GM21381 (cell line): ENCODE data around the gene TWIST2.

Experiments
- ATAC-seq: cut with Tn5 transposase; IDR thresholded peaks from one replicate; pipeline ENCODE4 v1.9.1; 2021; ENCODE audit warnings: mild to moderate bottlenecking, moderate library complexity; ENCODE audit not compliant: unreplicated experiment

TWIST2 gene

DNA sequence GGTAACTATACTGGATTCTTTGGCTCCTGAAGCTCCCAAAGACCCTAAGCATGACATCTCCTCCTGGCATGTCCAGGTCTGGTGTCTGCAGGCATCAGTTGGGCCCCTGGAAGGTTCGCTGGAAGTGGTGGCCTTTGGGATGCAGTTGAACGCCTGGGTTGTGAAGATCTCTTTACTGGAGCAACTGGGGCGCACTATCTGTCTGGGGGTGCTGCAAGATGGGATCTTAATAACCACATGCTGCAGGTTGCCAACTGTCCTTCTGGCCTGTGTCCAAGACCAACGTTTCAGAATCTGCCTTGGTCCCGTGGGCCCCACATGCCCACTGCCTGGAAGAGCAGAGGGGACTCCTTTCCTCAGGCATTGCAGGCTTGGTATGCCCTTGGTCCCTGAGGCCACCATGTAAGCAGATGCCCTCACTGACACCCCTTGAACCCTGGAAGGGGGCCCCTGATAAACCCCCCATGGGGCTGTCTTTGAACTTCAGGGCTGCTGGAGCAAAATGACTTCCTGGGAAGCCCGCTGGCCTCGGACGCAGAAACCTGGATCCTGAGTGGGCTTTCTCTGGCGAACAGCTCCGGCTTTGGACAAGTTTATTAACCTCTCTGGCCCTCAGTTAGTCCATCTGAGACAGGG lies 101.9 kb downstream of the TWIST2 start:
- no peak for ATAC-seq

DNA sequence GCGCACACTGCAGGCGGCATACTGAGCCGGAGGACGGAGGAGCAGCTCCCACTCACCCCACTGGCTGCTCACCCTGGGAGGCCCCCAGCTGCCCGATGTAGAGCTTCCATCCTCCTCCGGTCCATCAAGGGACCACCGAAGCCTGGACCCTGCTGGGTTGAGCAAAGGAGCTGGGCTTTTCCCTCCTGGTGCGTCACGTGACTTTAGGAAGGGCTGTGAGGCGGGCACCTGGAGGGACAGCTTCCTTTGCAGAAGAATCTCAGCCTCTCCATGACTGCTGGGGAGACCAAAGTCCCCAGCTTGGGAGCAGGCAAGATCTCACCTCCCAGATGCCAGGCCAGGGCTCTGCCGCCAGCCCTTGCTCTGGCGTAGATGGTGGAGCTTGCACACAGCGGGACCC lies 102.7 kb downstream of the TWIST2 start:
- no peak for ATAC-seq

DNA sequence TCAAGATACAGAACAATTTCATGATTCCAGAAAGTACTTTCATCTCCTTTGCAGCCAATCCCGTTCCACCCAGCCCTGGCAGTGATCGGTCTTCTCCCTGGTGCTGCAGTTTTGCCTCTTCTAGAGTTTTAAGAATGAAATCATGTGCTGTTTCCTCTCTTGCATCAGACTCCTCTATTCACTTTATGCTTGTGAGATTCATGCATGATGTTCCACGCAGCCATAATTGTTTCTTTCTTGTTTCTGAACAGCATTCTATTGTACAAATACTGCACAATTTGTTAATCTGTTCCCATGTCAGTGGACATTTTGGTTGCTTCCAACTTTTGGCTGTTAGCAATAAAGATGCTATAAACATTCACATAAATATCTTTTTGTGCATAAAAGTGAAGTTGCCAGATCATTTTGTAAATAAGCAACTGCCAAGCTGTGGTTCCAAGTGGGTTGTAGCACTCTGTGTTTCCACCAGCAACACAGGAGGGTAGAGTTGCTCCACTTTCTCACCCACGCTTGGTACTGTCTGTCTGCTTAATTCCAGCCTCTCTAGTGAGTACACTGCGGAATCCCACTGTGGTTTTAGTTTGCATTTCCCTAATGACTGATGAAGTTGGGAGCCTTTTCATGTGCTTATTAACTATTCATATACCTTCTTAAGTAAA lies 104.5 kb downstream of the TWIST2 start:
- no peak for ATAC-seq

DNA sequence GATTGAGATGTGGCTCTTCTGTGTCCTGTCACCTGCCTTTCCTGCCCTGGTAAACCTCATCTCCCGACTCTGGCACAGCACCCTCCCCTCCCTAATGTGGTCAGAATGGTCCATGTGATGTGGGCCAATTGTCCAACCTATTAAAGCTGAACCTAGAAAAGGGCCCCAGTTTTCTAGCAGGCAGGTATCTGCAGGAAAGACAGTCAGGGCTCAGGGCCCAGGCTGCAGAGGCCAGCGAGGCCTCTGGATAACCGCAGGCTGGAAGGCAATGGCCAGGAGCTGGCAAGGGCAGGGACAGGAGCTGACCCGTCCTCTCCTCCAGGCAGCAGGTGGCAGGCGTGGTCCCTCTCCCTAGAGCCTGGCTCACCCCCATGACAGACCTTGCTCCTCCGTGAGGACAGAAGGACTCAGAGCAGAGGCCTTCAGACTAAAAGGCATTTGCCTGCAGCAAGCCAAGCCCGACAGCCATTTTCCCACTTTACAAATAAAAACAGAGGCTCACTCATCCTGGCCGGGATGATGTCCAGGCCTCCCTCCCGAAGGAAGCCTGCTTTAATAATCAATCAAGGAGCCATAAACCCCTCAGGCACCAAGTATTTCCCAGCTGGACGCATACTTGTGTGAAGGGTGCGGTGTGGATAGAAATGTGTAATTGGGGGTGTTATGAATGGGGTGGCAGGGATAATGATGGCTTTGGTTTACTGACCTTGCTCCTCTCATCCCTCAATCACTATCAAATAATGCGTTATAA lies 107.1 kb downstream of the TWIST2 start:
- no peak for ATAC-seq

DNA sequence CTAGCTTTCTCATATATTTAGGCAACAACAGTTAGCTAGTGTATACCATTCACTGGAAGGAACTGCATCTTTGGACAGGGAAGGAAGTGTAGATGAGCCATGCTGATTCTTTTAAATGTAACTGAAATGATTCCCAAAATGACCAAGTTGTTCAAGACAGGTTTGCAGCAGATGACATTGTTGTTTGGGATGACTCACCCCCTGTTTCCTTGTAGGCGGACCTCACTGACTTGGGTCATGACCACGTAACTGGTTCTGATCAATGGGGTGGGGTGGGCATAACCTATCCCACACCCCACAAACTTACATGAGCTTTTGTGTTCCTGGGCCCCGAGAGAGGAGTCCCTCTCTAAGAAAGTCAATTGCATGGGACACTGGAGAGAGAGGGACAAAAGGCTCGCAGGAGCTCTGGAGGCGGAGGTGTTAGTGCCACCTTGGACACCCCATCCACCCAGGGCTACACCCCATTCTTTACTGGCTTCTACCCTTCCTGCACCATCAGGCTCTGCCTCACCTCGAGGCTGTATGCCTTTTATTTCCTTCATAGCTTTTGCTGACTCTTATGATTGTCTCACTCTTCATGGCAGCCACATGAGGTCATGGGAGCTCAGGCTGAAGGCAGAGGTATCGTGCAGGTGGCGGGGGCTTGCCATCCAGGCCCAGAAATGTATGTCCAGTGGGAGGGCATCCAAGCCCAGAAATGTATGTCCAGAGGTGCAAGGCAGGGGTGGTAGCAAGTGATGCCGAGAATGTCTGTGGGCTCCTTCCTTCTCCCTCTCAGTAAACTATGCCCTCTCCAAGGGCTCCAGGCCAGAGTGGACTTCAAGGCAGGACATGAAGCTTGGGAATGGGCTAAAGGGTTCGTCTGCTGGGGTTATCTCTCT lies 108.0 kb downstream of the TWIST2 start:
- ATAC-seq, result no peak

DNA sequence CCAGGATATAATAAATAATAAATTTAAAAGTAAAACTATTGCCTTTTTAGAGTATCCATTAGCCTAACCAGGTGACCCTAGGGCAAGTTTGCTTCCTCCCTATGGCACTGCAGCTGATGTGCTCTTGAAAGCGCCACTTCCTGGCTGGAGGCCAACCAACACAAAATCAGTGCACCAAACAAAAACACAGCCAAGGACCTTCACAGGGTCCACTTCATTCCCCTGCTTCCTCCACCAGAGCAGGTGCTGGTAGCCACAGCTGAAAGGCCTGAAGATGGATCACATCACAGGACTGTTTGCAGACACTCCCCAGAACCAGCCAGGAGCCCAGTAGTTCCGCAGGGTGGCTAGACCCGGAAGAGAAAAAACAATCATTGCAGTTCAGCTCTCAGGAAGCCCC lies 108.8 kb downstream of the TWIST2 start:
- no peak for ATAC-seq
